Colon (tissue), 2 donors: ENCODE results near the gene SRD5A1.

Source experiments
- FAIRE-seq: peaks from 2 replicates; lab custom pipeline; 2012; peaks lifted over from hg19 to GRCh38; lab: Jason Lieb, UNC
- donor health status: control.
- donor health status: control.

The SRD5A1 gene

GRCh38 chr5:6632888-6633468, at the start of gene SRD5A1, which contains the start of gene NSUN2:
TSS of gene SRD5A1 (plus strand) at chr5:6633440. CDS start at chr5:6633577, 137 bp downstream.
TSS of gene NSUN2 (minus strand) at chr5:6633044. CDS start at chr5:6632979, 65 bp downstream.
- FAIRE-seq = no peak

GRCh38 chr5:6584101-6584645, 49.1 kb upstream of the SRD5A1 start:
- FAIRE-seq = no peak

- no peak for FAIRE-seq
Measured at GRCh38 chr5:6584727-6585126, 48.5 kb upstream of the SRD5A1 start.

- FAIRE-seq = no peak
Measured at GRCh38 chr5:6585168-6585567, 48.1 kb upstream of the SRD5A1 start.

GRCh38 chr5:6585939-6586646, 47.1 kb upstream of the SRD5A1 start:
- no peak for FAIRE-seq

GRCh38 chr5:6586647-6587042, 46.6 kb upstream of the SRD5A1 start:
- FAIRE-seq = no peak

GRCh38 chr5:6587171-6587570, 46.1 kb upstream of the SRD5A1 start:
- no peak for FAIRE-seq

GRCh38 chr5:6590581-6590980, 42.7 kb upstream of the SRD5A1 start:
- FAIRE-seq = no peak

- no peak for FAIRE-seq
Measured at GRCh38 chr5:6591671-6592288, 41.5 kb upstream of the SRD5A1 start.

- no peak for FAIRE-seq
Measured at GRCh38 chr5:6592601-6593000, 40.6 kb upstream of the SRD5A1 start.

- no peak for FAIRE-seq
Measured at GRCh38 chr5:6593148-6594016, 39.9 kb upstream of the SRD5A1 start.

GRCh38 chr5:6594066-6594465, 39.2 kb upstream of the SRD5A1 start:
- no peak for FAIRE-seq

GRCh38 chr5:6595405-6595804, 37.8 kb upstream of the SRD5A1 start:
- FAIRE-seq = no peak

GRCh38 chr5:6596388-6596787, 36.9 kb upstream of the SRD5A1 start:
- FAIRE-seq = no peak

GRCh38 chr5:6597557-6597956, 35.7 kb upstream of the SRD5A1 start:
- no peak for FAIRE-seq

- FAIRE-seq = no peak
Measured at GRCh38 chr5:6598351-6598900, 34.8 kb upstream of the SRD5A1 start.

GRCh38 chr5:6599739-6600138, 33.5 kb upstream of the SRD5A1 start:
- FAIRE-seq = no peak

GRCh38 chr5:6601271-6601670, 32.0 kb upstream of the SRD5A1 start:
- FAIRE-seq = no peak

GRCh38 chr5:6601816-6602215, 31.4 kb upstream of the SRD5A1 start:
- no peak for FAIRE-seq

GRCh38 chr5:6602441-6602840, 30.8 kb upstream of the SRD5A1 start:
- FAIRE-seq = no peak

GRCh38 chr5:6603643-6604042, 29.6 kb upstream of the SRD5A1 start:
- FAIRE-seq = no peak

GRCh38 chr5:6604341-6604740, 28.9 kb upstream of the SRD5A1 start:
- FAIRE-seq = no peak
